MM.1S (cell line): ENCODE data around the gene NALCN.

Experiments used
- DNase-seq: peaks from one replicate; pipeline ENCODE4 v3.0.0-alpha.2; 2015
- H2AFZ ChIP-seq: fragments of 300-600 bp; sonication (generic); 2 replicates; pipeline ENCODE4 v1.6.0; 2016; ENCODE audit warnings: antibody characterized with exemption, low read length
- H3F3A ChIP-seq: fragments of 300-600 bp; sonication (generic); 2 replicates; pipeline ENCODE4 v1.6.1; 2016; ENCODE audit warnings: mild to moderate bottlenecking, antibody characterized with exemption, low read length, moderate library complexity, mixed read lengths; ENCODE audit not compliant: insufficient read depth
- H3K27ac ChIP-seq: fragments of 300-600 bp; sonication (generic); 2 replicates; pipeline ENCODE4 v1.5.1; 2016; ENCODE audit warnings: mild to moderate bottlenecking, low read length
- H3K27me3 ChIP-seq: fragments of 300-600 bp; sonication (generic); replicated peaks from 2 replicates; pipeline ENCODE4 v1.6.0; 2016; ENCODE audit warnings: low read length; ENCODE audit not compliant: insufficient read depth
- H3K36me3 ChIP-seq: fragments of 300-600 bp; sonication (generic); replicated peaks from 2 replicates; pipeline ENCODE4 v1.6.1; 2016; ENCODE audit warnings: mild to moderate bottlenecking, low read length, mixed read lengths; ENCODE audit not compliant: insufficient read depth
- H3K4me1 ChIP-seq: fragments of 300-600 bp; sonication (generic); 2 replicates; pipeline ENCODE4 v1.6.1; 2016; ENCODE audit warnings: low read length, mixed read lengths
- H3K4me2 ChIP-seq: fragments of 300-600 bp; sonication (generic); 2 replicates; pipeline ENCODE4 v1.6.0; 2016; ENCODE audit warnings: low read depth, low read length
- H3K4me3 ChIP-seq: fragments of 300-600 bp; sonication (generic); 2 replicates; pipeline ENCODE4 v1.5.1; 2016; ENCODE audit warnings: low read length, mixed read lengths
- H3K79me2 ChIP-seq: fragments of 300-600 bp; sonication (generic); 2 replicates; pipeline ENCODE4 v1.6.1; 2016; ENCODE audit warnings: mixed run types, low read length, mixed read lengths
- H3K9ac ChIP-seq: fragments of 300-600 bp; sonication (generic); 2 replicates; pipeline ENCODE4 v1.6.1; 2016; ENCODE audit warnings: low read length, mixed read lengths
- H3K9me2 ChIP-seq: fragments of 300-600 bp; sonication (generic); replicated peaks from 2 replicates; pipeline ENCODE4 v1.6.1; 2016; ENCODE audit warnings: mild to moderate bottlenecking, low read length, mixed read lengths; ENCODE audit not compliant: insufficient read depth
- H3K9me3 ChIP-seq: fragments of 300-600 bp; sonication (generic); replicated peaks from 2 replicates; pipeline ENCODE4 v1.6.1; 2016; ENCODE audit warnings: mild to moderate bottlenecking, low read length, mixed read lengths; ENCODE audit not compliant: insufficient read depth
- H4K20me1 ChIP-seq: fragments of 300-600 bp; sonication (generic); 2 replicates; pipeline ENCODE4 v1.6.1; 2016; ENCODE audit warnings: mild to moderate bottlenecking, low read length, moderate library complexity, mixed read lengths; ENCODE audit not compliant: insufficient read depth
- EZH2 ChIP-seq: fragments of 300-600 bp; sonication (generic); optimal IDR thresholded peaks from 2 replicates; pipeline ENCODE3; 2017; ENCODE audit warnings: low read depth, mild to moderate bottlenecking, antibody characterized with exemption, low read length, mixed read lengths
- EZH2phosphoT487 ChIP-seq: fragments of 300-600 bp; sonication (generic); IDR thresholded peaks from 2 replicates; pipeline ENCODE4 v1.6.1; 2018; ENCODE audit warnings: antibody characterized with exemption, low read length
- TF ChIP-seq, protein P1 (sequence below): fragments of 300-600 bp; sonication (generic); IDR thresholded peaks from 2 replicates; pipeline ENCODE4 v1.5.1; 2016; ENCODE audit warnings: antibody characterized with exemption, low read length, mixed read lengths

The NALCN gene

DNA sequence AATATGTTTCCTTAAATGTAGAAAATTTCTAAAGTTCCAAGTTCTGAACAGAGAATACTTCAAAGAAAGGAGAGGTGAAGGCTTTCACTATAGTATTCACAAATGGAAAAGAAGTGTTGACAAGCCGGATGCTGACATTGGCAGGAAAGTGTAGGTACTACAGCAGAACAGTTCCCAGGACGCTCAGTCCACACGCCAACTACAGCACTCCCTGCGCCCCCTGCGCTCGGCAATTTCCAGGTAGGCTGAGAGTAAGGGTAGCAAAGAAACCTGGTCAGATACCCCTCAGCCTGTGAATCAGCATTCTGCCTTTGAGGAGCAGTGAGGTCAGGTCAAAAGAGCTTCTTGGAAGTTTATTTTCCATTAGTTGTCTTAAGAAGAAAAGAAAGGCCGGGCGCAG is 115.3 kb downstream of the NALCN start:
- Histone ChIP-seq H3K79me2 (no peaks in the 10 kb centered on the region), H4K20me1 (no peaks in the 10 kb centered on the region), H3K4me2 (no peak overlapping the region), H3F3A (no peaks in the 10 kb centered on the region), H3K4me3 (no peak overlapping the region), H3K27ac (no peak overlapping the region), H3K9me3 (no peaks in the 10 kb centered on the region), H3K9ac (no peak overlapping the region), H3K9me2 (no peaks in the 10 kb centered on the region), H3K4me1 (no peaks in the 10 kb centered on the region), H3K36me3 (no peaks in the 10 kb centered on the region), H2AFZ (no peak overlapping the region), H3K27me3 (no peaks in the 10 kb centered on the region)
- no peak for DNase-seq
- no peak for TF ChIP-seq EZH2

DNA sequence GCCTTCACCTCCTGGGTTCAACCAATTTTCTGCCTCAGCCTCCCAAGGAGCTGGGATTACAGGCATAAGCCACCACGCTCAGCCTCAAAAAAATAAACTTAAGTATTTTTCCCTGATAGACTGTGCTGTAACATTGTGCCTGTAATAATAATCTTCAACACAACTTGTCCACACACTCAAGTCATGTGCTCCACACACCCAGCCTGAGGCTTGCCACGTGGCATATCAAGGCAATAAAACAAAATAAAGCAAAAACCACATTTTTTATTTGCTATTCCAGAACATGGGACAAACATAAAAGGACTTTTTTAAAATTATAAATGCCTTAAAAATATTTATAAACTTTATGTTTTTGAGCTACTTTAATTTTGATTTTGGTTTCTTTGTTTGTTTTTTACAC is 115.8 kb downstream of the NALCN start:
- Histone ChIP-seq H3K4me1 (no peaks in the 10 kb centered on the region), H2AFZ (no peak overlapping the region), H3K27me3 (no peaks in the 10 kb centered on the region), H3K4me3 (no peak overlapping the region), H3K9me2 (no peaks in the 10 kb centered on the region), H3K36me3 (no peaks in the 10 kb centered on the region), H3K79me2 (no peaks in the 10 kb centered on the region), H3F3A (no peaks in the 10 kb centered on the region), H3K9ac (no peak overlapping the region), H3K27ac (no peak overlapping the region), H3K4me2 (no peak overlapping the region), H4K20me1 (no peaks in the 10 kb centered on the region), H3K9me3 (no peaks in the 10 kb centered on the region)
- DNase-seq = no peak
- TF ChIP-seq EZH2 = no peak
- no peak for TF ChIP-seq EZH2phosphoT487
- TF ChIP-seq, protein P1, sequence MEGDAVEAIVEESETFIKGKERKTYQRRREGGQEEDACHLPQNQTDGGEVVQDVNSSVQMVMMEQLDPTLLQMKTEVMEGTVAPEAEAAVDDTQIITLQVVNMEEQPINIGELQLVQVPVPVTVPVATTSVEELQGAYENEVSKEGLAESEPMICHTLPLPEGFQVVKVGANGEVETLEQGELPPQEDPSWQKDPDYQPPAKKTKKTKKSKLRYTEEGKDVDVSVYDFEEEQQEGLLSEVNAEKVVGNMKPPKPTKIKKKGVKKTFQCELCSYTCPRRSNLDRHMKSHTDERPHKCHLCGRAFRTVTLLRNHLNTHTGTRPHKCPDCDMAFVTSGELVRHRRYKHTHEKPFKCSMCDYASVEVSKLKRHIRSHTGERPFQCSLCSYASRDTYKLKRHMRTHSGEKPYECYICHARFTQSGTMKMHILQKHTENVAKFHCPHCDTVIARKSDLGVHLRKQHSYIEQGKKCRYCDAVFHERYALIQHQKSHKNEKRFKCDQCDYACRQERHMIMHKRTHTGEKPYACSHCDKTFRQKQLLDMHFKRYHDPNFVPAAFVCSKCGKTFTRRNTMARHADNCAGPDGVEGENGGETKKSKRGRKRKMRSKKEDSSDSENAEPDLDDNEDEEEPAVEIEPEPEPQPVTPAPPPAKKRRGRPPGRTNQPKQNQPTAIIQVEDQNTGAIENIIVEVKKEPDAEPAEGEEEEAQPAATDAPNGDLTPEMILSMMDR = no peak

DNA sequence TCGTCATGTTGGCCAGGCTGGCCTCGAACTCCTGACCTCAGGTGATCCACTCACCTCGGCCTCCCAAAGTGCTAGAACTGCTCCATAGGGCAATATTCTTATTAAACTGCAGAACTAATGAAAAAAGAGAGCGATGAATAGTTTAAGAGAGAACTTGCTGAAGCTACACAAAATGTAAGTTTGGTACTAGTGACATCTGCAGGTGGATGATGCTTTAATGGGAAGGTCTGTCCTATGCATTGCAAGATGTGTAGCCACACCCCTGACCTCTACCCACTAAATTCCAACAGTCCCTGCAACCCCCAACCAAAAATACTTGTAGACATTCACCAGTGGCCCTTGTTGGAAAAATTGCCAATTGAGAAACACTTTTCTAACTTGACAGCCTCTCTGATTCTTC is 117.8 kb downstream of the NALCN start:
- no peaks in the 10 kb centered on the region for H3K79me2 ChIP-seq
- TF ChIP-seq EZH2phosphoT487 (no peak), EZH2 (no peak)
- TF ChIP-seq, protein P1 = no peak
- no peak overlapping the region for H3K4me2 ChIP-seq
- H3K4me1 ChIP-seq = no peaks in the 10 kb centered on the region
- H3K9me2 ChIP-seq = no peaks in the 10 kb centered on the region
- H3F3A ChIP-seq = no peaks in the 10 kb centered on the region
- H2AFZ ChIP-seq = no peak overlapping the region
- no peak overlapping the region for H3K27ac ChIP-seq
- H3K9ac ChIP-seq = no peak overlapping the region
- no peaks in the 10 kb centered on the region for H3K36me3 ChIP-seq
- H3K27me3 ChIP-seq = no peaks in the 10 kb centered on the region
- no peaks in the 10 kb centered on the region for H3K9me3 ChIP-seq
- DNase-seq = no peak
- H4K20me1 ChIP-seq = no peaks in the 10 kb centered on the region
- no peak overlapping the region for H3K4me3 ChIP-seq

DNA sequence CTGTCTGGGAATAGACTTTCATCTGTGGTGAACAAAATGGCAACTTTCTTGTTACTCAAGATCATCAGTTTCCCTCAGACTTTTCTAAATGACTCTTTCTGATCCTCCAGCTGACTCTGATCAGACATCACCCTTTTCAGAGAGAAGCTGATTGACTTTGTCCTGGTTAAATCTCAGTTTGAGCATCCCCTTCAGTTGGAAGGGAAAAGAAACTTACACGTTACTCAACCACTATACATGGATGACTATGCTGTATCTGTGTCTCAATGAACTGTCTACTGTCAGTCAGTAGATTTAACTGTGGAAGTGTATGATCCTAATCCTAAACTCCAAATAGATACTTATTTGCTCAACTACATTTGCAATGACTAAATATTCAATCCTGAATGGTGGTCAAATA is 118.5 kb downstream of the NALCN start:
- H3K9me2 ChIP-seq = no peaks in the 10 kb centered on the region
- H3F3A ChIP-seq = no peaks in the 10 kb centered on the region
- H2AFZ ChIP-seq = no peak overlapping the region
- H3K4me2 ChIP-seq = no peak overlapping the region
- no peak for TF ChIP-seq EZH2
- no peak for TF ChIP-seq EZH2phosphoT487
- TF ChIP-seq, protein P1 = no peak
- no peak overlapping the region for H3K27ac ChIP-seq
- no peaks in the 10 kb centered on the region for H4K20me1 ChIP-seq
- no peak for DNase-seq
- H3K9ac ChIP-seq = no peak overlapping the region
- no peaks in the 10 kb centered on the region for H3K79me2 ChIP-seq
- no peaks in the 10 kb centered on the region for H3K9me3 ChIP-seq
- H3K4me1 ChIP-seq = no peaks in the 10 kb centered on the region
- no peak overlapping the region for H3K4me3 ChIP-seq
- H3K36me3 ChIP-seq = no peaks in the 10 kb centered on the region
- H3K27me3 ChIP-seq = no peaks in the 10 kb centered on the region
